Motor neuron (in vitro differentiated cells): ENCODE results near the gene BCAR3. TPM values are rescaled to one million over a fixed set of nuclear protein-coding genes. Genes with fewer than 3 reads are reported as not detected.
A peak's percentile ranks its signal among the peaks of the same experiment; 100 is the strongest.
"Not testable (repeated sequence)": the region's sequence is repeated elsewhere in the genome, so short reads cannot be mapped to it uniquely, and the experiment has no call there.

Experiments used
- ATAC-seq, 8 experiments: fragments of 200-7000 bp; cut with Tn5 transposase; replicated peaks in 6 of 8; 2 replicates each; pipeline ENCODE4 v1.8.0; 2021; ENCODE audit warnings: mild to moderate bottlenecking in 8 of 8, moderate library complexity in 8 of 8
- H3K27ac ChIP-seq, 2 donors: fragments of 250-450 bp; sonication (Bioruptor Pico); 2 replicates each; pipeline ENCODE4 v1.9.0; 2021; ENCODE audit warnings: antibody characterized with exemption in 2 of 2, mild to moderate bottlenecking in 2 of 2, moderate library complexity in 1 of 2
- H3K4me1 ChIP-seq, 2 donors: fragments of 250-450 bp; sonication (Bioruptor Pico); replicated peaks in 1 of 2; 2 replicates each; pipeline ENCODE4 v1.6.1; 2021; ENCODE audit warnings: antibody characterized with exemption in 2 of 2, mild to moderate bottlenecking in 2 of 2, moderate library complexity in 1 of 2
- H3K4me3 ChIP-seq, 5 donors: fragments of 250-450 bp; sonication (Bioruptor Pico); 2 replicates each; pipeline ENCODE4 v1.9.0; 2021; ENCODE audit warnings: antibody characterized with exemption in 5 of 5, mild to moderate bottlenecking in 5 of 5, moderate library complexity in 4 of 5
- WGBS, 10 experiments: fragments of 450-650 bp; shearing (Covaris generic); methylation state at CpG; one replicate each; pipeline ENCODE4 v1.0.0; 2022; 5-methylcytosine and 5-hydroxymethylcytosine counted together
- in situ Hi-C, 9 experiments: fragments of 400-800 bp; cut with MboI; loops; one replicate each; pipeline ENCODE4 v1.15.0; 2021; ENCODE audit warnings: low sequenced_read_pairs in 9 of 9, low pct_unique_long_range_greater_than_20kb in 2 of 9; ENCODE audit not compliant: unreplicated experiment in 9 of 9
- total RNA-seq, 8 experiments: library from RNA; unstranded; fragments of 300-600 nt; gene quantifications; 2 replicates each; pipeline versions ENCODE4 v1.2.3 to v1.2.4, GENCODE V29; 2022

The BCAR3 gene
- total RNA-seq, 8 experiments from 2014 or later = 7.9 to 49.4 (median 20.3) TPM

DNA sequence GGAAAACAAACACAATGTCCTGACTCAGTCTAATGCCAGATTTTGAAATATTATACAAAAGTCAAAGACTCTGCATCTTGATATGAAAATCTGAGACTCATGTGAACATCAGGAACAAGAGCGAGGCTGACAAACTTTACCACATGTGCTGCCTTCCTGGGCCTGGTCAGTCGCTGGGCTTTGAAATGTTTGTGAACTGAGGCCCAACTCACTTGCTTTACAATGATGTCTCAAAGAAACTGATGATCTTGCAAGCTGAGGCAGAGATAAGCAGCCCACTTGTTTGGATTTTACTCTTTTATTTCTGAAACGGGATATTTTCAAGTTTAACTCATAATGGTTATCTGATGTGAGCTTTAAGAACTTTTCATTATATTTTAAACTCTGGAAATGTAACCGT is 2.1 kb downstream of the BCAR3 start:
- no peak for ATAC-seq
- H3K4me3 ChIP-seq = peak overlapping the region in 3 of 5 donors; percentile 64 to 74 (median 69)
- 43 to 96% (median 66%) methylated on average over 1 to 4 of the region's 4 CpGs for WGBS, 10 experiments
- H3K4me1 ChIP-seq = peaks cover 59 to 62% of the 10 kb centered on the region in 2 donors
- in situ Hi-C loops = no loop called here
- no peak overlapping the region for H3K27ac ChIP-seq

DNA sequence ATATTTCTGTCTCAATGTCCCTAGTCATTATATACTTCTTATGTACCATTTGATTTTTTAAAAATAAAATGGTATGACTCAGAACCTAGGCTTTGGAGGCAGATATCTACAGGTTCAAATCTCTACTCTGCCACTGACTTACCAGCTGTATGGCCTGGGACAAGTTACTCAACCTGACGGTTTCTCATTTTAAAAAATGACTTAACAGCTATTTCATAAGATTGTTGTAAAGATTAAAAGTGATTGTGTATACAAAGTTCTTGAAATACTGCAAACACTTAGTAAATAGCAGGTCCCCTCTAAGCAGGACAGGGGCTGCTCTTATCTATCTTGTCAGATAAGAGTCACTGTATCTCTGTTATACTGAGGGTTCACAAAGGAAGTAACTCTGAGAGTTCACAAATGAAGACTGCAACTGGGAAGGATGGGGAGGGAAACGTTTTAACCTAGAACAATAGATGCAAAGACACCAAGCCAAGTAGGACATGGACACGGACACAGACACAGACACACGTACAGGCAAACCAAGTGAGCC is 2.6 kb downstream of the BCAR3 start:
- WGBS, 10 experiments = 29 to 78% (median 67%) methylated on average over 1 to 4 of the region's 4 CpGs; no CpG with 5 or more reads in 1 of the 10 experiments
- ATAC-seq = no peak
- Histone ChIP-seq H3K4me3 (no peak overlapping the region), H3K27ac (no peak overlapping the region), H3K4me1 (peaks cover 62 to 64% of the 10 kb centered on the region in 2 donors)
- in situ Hi-C loops = no loop called here

DNA sequence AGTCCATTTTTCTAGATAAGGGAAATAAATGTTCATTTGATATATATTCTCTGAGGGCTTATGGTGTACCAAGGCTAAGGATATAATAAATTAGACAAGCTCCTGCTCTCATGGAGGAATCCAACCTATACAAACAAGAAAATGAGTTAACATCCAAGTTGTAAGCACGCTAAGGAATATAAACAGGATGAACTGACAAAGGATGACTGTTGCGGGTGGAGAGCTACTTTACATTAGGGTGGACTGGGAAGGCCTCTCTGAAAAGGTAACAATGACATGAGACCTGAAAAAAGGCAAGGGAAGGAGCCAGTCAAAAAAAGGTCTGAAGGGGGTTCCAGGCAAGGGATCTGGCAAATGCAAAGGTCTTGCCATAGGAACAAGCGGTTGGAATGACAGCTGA is 3.1 kb downstream of the BCAR3 start:
- 46 to 100% (median 72%) methylated on average over 1 to 3 of the region's 3 CpGs; no CpG with 5 or more reads in 1 of the 10 experiments for WGBS, 10 experiments
- in situ Hi-C loops = no loop called here
- ATAC-seq = no peak
- no peak overlapping the region for H3K4me3 ChIP-seq
- peaks cover 67 to 68% of the 10 kb centered on the region in 2 donors for H3K4me1 ChIP-seq
- no peak overlapping the region for H3K27ac ChIP-seq

DNA sequence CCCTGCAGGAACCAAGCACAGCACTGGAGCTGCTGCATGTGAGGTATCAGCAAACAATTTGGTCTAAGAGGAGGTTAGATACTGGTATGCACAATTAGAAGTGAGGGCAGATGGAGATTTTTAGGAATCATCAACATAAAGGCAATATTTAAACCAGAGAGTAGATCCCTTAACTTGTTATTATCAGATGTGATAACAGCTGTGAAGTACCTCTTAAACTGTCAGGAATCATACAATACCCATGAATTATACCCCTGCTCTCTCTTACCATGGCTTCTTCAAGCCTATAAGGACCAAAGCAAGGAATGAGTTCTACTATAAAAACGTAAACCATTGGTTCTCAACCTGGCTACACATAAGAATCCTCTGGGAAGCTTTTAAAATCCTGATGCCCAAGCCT is 3.9 kb downstream of the BCAR3 start:
- in situ Hi-C loops = no loop called here
- Histone ChIP-seq H3K27ac (no peak overlapping the region), H3K4me1 (peaks cover 75 to 76% of the 10 kb centered on the region in 2 donors), H3K4me3 (no peak overlapping the region)
- no peak for ATAC-seq
- 50 to 100% (median 67%) methylated on average over 1 of the region's 1 CpG; no CpG with 5 or more reads in 3 of the 10 experiments for WGBS, 10 experiments

DNA sequence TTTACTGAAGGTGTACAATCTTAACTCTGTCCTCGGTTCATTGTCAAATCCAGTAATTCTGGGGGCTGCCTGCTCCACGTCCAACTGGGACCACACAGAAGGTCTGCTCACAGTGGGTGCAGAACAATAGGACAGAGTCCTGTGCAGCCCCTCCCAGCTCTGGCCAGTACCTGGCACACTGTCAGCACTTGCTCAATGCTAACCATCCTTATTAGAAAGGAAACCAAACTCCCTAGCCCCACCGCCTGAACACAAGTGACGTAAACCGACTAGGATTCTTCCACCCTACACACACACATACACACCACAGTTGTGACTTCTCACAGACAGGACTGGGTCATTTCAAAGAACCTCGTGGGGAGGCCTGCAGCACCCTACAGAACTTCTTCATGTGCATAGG is 5.2 kb downstream of the BCAR3 start:
- H3K4me3 ChIP-seq = no peak overlapping the region
- in situ Hi-C loops = no loop called here
- WGBS, 10 experiments = 56 to 100% (median 85%) methylated on average over 1 to 6 of the region's 6 CpGs; no CpG with 5 or more reads in 1 of the 10 experiments
- H3K4me1 ChIP-seq = peaks cover 73 to 74% of the 10 kb centered on the region in 2 donors
- no peak overlapping the region for H3K27ac ChIP-seq
- no peak for ATAC-seq

DNA sequence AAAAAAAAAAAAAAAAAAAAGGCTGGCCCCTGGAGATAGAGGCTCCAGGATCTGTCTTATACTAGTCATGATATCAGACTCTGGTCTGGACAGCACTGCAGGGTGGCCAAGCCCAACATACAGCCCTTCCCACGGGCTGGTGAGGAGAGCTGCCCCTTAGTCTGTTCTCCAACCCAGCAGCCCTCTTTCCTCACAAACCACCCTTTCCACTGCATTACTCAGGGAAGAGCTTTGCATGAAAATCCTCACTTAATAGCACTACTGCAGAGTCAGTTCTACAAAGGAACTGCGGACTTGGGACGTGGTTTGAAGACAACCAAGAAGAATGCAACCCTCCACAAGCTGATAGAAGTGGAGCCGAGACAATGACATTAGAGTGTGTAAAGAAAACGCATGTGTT is 5.7 kb downstream of the BCAR3 start:
- ATAC-seq = no peak
- WGBS, 10 experiments = 54 to 100% (median 82%) methylated on average over 1 to 5 of the region's 5 CpGs; no CpG with 5 or more reads in 2 of the 10 experiments
- Histone ChIP-seq H3K27ac (no peak overlapping the region), H3K4me1 (peaks cover 73 to 74% of the 10 kb centered on the region in 2 donors), H3K4me3 (no peak overlapping the region)
- in situ Hi-C loops = no loop called here

DNA sequence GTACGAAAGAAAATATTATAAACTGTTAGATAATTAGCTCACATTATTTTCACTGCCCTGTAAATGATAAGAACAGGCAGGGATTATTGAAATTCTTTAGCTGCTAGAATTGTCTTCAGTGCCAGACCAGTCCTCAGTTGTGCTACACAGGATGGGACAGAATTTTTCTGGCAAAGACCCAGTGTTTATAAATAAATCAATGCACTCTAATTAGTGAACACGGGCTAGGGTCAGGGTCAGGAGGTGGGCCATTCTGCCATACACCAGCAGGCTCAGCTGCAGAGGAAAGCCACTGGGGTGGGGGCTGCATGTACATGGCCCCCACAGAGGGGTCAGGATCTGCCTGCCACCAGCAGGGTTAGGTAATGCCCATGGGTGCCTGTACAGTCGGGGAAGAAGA is 6.4 kb downstream of the BCAR3 start:
- no peak overlapping the region for H3K4me3 ChIP-seq
- H3K4me1 ChIP-seq = peaks cover 71 to 76% of the 10 kb centered on the region in 2 donors
- ATAC-seq = peak in 1 of 8 experiments; percentile 18
- 50 to 100% (median 67%) methylated on average over 1 to 3 of the region's 3 CpGs; no CpG with 5 or more reads in 1 of the 10 experiments for WGBS, 10 experiments
- in situ Hi-C loops = no loop called here
- no peak overlapping the region for H3K27ac ChIP-seq

DNA sequence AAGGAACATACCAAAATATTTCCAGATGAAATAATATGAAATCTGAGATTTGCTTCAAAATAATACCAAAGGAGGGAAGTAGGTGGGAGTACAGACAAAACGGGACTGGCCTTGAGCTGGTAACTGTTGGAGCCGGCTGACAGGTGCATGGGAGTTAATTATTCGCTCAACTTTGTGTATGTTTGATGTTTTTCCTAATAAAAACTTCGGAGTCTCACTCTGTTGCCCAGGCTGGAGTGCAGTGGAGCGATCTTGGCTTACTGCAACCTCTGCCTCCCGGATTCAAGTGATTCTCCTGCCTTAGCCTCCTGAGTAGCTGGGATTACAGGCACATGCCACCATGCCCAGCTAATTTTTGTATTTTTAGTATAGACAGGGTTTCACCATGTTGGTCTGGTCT is 7.6 kb downstream of the BCAR3 start:
- H3K4me3 ChIP-seq, H3K27ac ChIP-seq, ATAC-seq, in situ Hi-C loops: not testable (repeated sequence)
- peaks cover 71 to 79% of the 10 kb centered on the region in 2 donors for H3K4me1 ChIP-seq
- 81 to 100% (median 93%) methylated on average over 1 to 6 of the region's 6 CpGs; no CpG with 5 or more reads in 1 of the 10 experiments for WGBS, 10 experiments

DNA sequence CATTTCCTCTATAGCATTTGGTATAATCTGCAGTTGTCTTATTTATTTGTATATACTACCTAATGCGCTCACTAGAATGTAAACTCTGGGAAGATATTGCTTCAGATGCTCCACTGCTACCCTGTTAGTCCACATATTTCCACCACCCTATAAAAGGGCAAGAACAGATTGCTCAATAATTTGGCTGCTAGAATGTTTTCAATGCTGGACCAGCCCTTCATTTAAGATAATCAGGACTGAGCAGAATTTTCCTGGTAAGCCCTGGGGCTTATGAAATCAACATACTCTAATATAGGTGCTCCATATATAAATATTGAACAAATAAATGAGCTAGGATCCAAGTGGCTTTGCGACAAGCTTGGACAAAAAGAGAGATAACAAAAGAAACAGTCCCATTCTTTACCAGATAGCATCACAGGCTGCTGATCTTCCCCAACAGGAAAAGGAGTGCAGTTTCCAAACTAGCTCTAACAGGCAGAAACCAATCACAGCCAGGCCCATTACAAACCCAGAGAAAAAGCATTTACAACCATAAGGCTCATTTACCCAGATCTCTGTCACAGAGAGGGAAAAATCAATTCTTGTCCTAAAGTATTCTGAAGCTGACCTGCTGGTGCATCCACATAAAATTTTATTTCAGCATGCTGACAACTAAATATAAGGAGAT is 8.3 kb downstream of the BCAR3 start:
- 57 to 100% (median 89%) methylated on average over 1 to 2 of the region's 2 CpGs; no CpG with 5 or more reads in 2 of the 10 experiments for WGBS, 10 experiments
- peak overlapping the region in 1 of 2 donors; percentile 51 for H3K27ac ChIP-seq
- peak; percentile 47 to 81 (median 68) for ATAC-seq
- peaks cover 68 to 79% of the 10 kb centered on the region in 2 donors for H3K4me1 ChIP-seq
- H3K4me3 ChIP-seq = no peak overlapping the region
- in situ Hi-C loops = no loop called here

DNA sequence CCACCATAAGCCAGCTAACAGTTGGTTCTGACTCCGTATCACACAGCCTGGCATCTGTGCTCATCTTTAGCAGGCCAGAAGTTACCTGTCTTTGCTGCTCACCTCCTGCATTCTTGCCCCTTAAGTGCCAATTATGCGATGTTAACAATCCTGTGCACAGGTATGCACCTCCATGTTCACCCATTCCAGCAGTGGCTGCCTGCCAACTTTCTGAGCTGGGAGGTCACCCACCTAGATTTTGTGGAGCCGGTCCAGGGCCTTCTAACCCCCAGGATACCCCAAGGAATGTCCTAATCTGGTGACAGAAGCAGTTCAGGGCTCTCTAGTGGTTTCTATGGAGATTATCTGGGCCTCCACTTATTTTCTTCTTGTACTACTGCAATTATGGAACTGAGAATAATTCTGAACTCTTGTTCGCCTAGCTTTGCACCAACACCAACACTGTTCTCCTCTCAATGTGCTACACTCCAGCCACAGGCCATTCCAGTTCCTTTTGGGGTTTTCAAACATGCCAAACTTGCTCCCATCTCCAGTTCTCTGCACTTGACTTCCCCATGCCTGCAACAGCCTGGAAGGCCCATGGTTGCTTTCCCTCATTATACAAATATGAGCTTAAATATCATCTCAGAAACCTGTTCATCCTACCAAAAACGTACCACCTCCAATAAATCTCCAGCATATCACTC is 9.0 kb downstream of the BCAR3 start:
- 67 to 100% (median 94%) methylated on average over 2 to 5 of the region's 5 CpGs for WGBS, 10 experiments
- peak overlapping the region in 1 of 2 donors; percentile 51 for H3K27ac ChIP-seq
- H3K4me1 ChIP-seq = peaks cover 68 to 79% of the 10 kb centered on the region in 2 donors
- ATAC-seq = no peak
- no peak overlapping the region for H3K4me3 ChIP-seq
- in situ Hi-C loops = no loop called here

DNA sequence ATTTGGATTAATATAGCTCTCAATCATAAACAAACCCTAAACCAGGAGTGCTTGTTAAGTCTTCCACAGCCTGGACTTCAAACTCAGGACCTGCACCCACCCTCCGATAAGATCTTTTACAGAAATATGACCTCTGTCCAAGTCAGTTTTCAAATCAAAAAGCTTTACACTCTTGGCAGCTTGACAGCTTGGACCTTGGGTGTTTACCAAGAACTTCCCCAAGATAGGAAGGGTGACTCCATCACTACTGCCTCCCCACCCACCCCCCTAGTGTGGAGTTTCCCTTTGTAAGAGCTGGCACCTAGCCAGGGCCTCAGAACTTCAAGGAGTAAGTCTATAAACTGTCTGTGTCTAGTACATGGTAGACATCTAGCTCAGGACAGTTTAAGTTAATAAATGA is 9.6 kb downstream of the BCAR3 start:
- 50 to 100% (median 90%) methylated on average over 1 of the region's 1 CpG; no CpG with 5 or more reads in 4 of the 10 experiments for WGBS, 10 experiments
- H3K4me1 ChIP-seq = peaks cover 65 to 75% of the 10 kb centered on the region in 2 donors
- in situ Hi-C loops = no loop called here
- ATAC-seq = peak in 2 of 8 experiments; percentile 56 to 66
- no peak overlapping the region for H3K4me3 ChIP-seq
- H3K27ac ChIP-seq = no peak overlapping the region

DNA sequence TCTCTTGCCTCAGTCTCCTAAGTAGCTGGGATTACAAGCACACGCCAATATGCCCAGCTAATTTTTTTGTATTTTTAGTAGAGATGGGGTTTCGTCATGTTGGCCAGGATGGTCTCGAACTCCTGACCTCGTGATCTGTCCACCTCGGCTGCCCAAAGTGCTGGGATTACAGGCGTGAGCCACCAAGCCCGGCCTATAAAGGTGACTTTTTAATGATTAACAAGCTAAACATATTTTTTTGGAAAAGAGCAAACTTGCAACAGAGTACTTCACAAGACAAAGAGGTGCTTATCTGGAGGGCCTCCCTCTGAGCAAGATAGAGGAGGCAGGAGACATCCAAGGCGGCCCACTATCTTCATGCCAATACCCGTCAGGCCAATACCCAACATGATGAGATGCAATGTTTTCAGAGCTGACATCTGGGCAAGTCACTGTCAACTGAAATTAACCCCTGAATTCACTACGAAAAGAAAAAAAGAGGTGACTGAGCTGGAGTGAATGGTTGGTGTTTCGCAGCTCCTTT is 10.5 kb downstream of the BCAR3 start:
- H3K4me3 ChIP-seq = no peak overlapping the region
- 80 to 100% (median 95%) methylated on average over 1 to 9 of the region's 11 CpGs; no CpG with 5 or more reads in 1 of the 10 experiments for WGBS, 10 experiments
- H3K27ac ChIP-seq = no peak overlapping the region
- in situ Hi-C loops = no loop called here
- H3K4me1 ChIP-seq = peaks cover 58 to 66% of the 10 kb centered on the region in 2 donors
- no peak for ATAC-seq

DNA sequence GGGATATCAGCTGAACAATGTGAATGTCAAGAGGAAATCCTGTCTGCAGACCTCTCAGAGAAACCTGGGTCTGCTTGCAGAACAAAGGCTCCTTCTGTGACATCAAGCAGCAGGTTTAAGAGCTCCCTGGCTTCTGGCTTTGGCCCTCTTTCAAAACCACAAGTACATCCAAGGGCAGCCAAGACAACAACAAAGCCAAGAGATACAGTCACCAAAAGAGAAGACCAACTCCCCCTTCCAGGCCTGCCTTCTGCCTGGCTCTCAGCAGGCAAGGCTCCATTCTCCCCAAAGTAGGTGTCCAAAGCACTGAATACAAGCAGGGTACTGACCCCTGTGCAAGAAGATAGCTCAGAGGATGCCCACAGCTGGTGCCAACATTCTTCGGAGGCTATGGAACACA is 11.5 kb downstream of the BCAR3 start:
- peaks cover 48 to 56% of the 10 kb centered on the region in 2 donors for H3K4me1 ChIP-seq
- H3K4me3 ChIP-seq = no peak overlapping the region
- in situ Hi-C loops = no loop called here
- no peak overlapping the region for H3K27ac ChIP-seq
- 67 to 100% (median 92%) methylated on average over 1 of the region's 1 CpG; no CpG with 5 or more reads in 6 of the 10 experiments for WGBS, 10 experiments
- ATAC-seq = no peak
